ENCODE results near the gene PARD6A. TPM values are rescaled to one million over a fixed set of nuclear protein-coding genes. Genes with fewer than 3 reads are reported as not detected.

Gene PARD6A
- total RNA-seq, 1 experiment from 2014 or later, result 5.6 TPM

GRCh38 chr16:67679935-67680897, 19.5 kb downstream of the PARD6A start:
- POLR2A ChIA-PET, result no interaction called here
- H3K79me2 ChIP-seq (ENCODE audit: insufficient read depth, low read length), result no peaks in the 10 kb centered on the region
- BruUV-seq (replicated peaks), result no TSS peak
- H3K4me1 ChIP-seq (ENCODE audit: control insufficient read depth in 1 of 2, insufficient read depth in 2 of 2, low read length in 2 of 2), result no peaks in the 10 kb centered on the region
- H3K9ac ChIP-seq (ENCODE audit: low read length), result no peak overlapping the region
- ATAC-seq, result no peak
- no peak overlapping the region for H3K4me2 ChIP-seq (ENCODE audit: low read length)
- DNase-seq (ENCODE audit: low read depth, low spot score), result no peak
- H3K4me3 ChIP-seq (replicated peaks in 1 of 2; ENCODE audit: low read depth in 1 of 2, low read length in 2 of 2), result no peak overlapping the region
- no peaks in the 10 kb centered on the region for H3K27me3 ChIP-seq (ENCODE audit: insufficient read depth, low read length)
- H2AFZ ChIP-seq (ENCODE audit: low read depth, low read length, poor library complexity, severe bottlenecking), result no peak overlapping the region
- RAD21 ChIA-PET (ENCODE audit: low non-redundant PET in 1 of 2, low total read pairs in 2 of 2, uncharacterized antibody in 2 of 2, unreplicated experiment in 2 of 2), result interaction anchor here in 1 of 2 experiments (0.7 kb wide), 1 partner anchor 178 kb away, joined by 4 read pairs; no protein-coding TSS in a partner anchor
- H3K9me2 ChIP-seq (ENCODE audit: insufficient read depth), result no peaks in the 10 kb centered on the region
- H3K36me3 ChIP-seq (ENCODE audit: control insufficient read depth in 1 of 2, insufficient read depth in 2 of 2, low read length in 2 of 2), result peaks cover 4 to 11% of the 10 kb centered on the region in 2 experiments; a peak in 3 of 4 replicates
- TF ChIP-seq SRF (IDR thresholded peaks at IDR 0.05; ENCODE audit: low read depth) (no peak), TCF7L2 (IDR thresholded peaks at IDR 0.05; ENCODE audit: borderline replicate concordance, extremely low read depth, insufficient read depth, insufficient read length) (no peak), ZFX (IDR thresholded peaks at IDR 0.05) (no peak), MAX (IDR thresholded peaks at IDR 0.05) (no peak), EGR1 (IDR thresholded peaks at IDR 0.05; ENCODE audit: low read depth) (no peak), POLR2AphosphoS5 (IDR thresholded peaks at IDR 0.05; ENCODE audit: low read depth, low read length) (no peak), YY1 (IDR thresholded peaks at IDR 0.05; ENCODE audit: extremely low read depth, insufficient replicate concordance, low read depth, low read length) (no peak), RAD21 (IDR thresholded peaks at IDR 0.05; ENCODE audit: low read depth) (no peak), JUND (IDR thresholded peaks at IDR 0.05) (no peak)
- no peaks in the 10 kb centered on the region for H3K9me3 ChIP-seq (ENCODE audit: control insufficient read depth in 1 of 2, insufficient read depth in 1 of 2, low read depth in 1 of 2, low read length in 2 of 2)
- CTCF ChIA-PET, result interaction anchor here (0.7 kb wide), 1 partner anchor 159 kb away, joined by 3 read pairs; no protein-coding TSS in a partner anchor
- no peaks in the 10 kb centered on the region for H4K20me1 ChIP-seq (ENCODE audit: insufficient read depth)
- no peak overlapping the region for H3K27ac ChIP-seq (ENCODE audit: low read depth, low read length)
- intact Hi-C loops (cut with micrococcal nuclease), result no loop called here

All from HCT116 (cell line).